Keratinocyte (primary cell): Measurements from ENCODE around the gene ST3GAL6. TPM values are rescaled to one million over a fixed set of nuclear protein-coding genes. Genes with fewer than 3 reads are reported as not detected.
A peak's percentile ranks its signal among the peaks of the same experiment; 100 is the strongest.

ENCODE experiments used
- DNase-seq: peaks from one replicate; pipeline ENCODE4 v3.0.0-alpha.2; 2011; ENCODE audit warnings: low read depth, missing footprints, low spot score
- FAIRE-seq: peaks from 2 replicates; lab custom pipeline; 2011; peaks lifted over from hg19 to GRCh38; lab: Jason Lieb, UNC
- H2AFZ ChIP-seq: 2 replicates; pipeline ENCODE4 v1.6.0; 2012; ENCODE audit warnings: low read length, control low read depth, inconsistent platforms; ENCODE audit not compliant: control insufficient read depth
- H3K27ac ChIP-seq: 2 replicates; pipeline ENCODE4 v1.5.1; 2011; ENCODE audit warnings: low read length; ENCODE audit not compliant: control insufficient read depth, insufficient read depth
- H3K27me3 ChIP-seq: 3 replicates; pipeline ENCODE4 v1.6.0; 2011; ENCODE audit warnings: low read length; ENCODE audit not compliant: control insufficient read depth, insufficient read depth; ENCODE audit errors: extremely low read depth
- H3K36me3 ChIP-seq, 2 experiments: 2 replicates in 1 of 2; 3 replicates in 1 of 2; pipeline ENCODE4 v1.5.1; 2011; ENCODE audit warnings: low read length in 2 of 2, mild to moderate bottlenecking in 1 of 2; ENCODE audit not compliant: control insufficient read depth in 2 of 2, insufficient read depth in 2 of 2; ENCODE audit errors: extremely low read depth in 1 of 2
- H3K4me1 ChIP-seq: 3 replicates; pipeline ENCODE4 v1.5.1; 2011; ENCODE audit warnings: low read length; ENCODE audit not compliant: control insufficient read depth, insufficient read depth; ENCODE audit errors: extremely low read depth
- H3K4me2 ChIP-seq: 3 replicates; pipeline ENCODE4 v1.6.0; 2011; ENCODE audit warnings: low read depth, low read length; ENCODE audit not compliant: control insufficient read depth, insufficient read depth; ENCODE audit errors: extremely low read depth
- H3K4me3 ChIP-seq, 3 experiments: fragments of 200-600 bp in 1 of 3; sonication (generic) in 1 of 3; 2 replicates in 2 of 3; 3 replicates in 1 of 3; pipeline ENCODE4 v1.5.1; 2011 to 2016; ENCODE audit warnings: low read length in 3 of 3, mild to moderate bottlenecking in 3 of 3, control low read depth in 2 of 3, inconsistent platforms in 1 of 3, low read depth in 1 of 3, mixed read lengths in 1 of 3, mixed run types in 1 of 3, moderate library complexity in 1 of 3; ENCODE audit not compliant: control insufficient read depth in 2 of 3, insufficient read depth in 2 of 3; ENCODE audit errors: extremely low read depth in 1 of 3
- H3K79me2 ChIP-seq: 2 replicates; pipeline ENCODE4 v1.6.0; 2012; ENCODE audit warnings: low read length; ENCODE audit not compliant: control insufficient read depth, insufficient read depth
- H3K9ac ChIP-seq: 3 replicates; pipeline ENCODE4 v1.6.0; 2011; ENCODE audit warnings: low read length; ENCODE audit not compliant: control insufficient read depth, insufficient read depth; ENCODE audit errors: extremely low read depth
- H3K9me1 ChIP-seq: 3 replicates; pipeline ENCODE4 v1.6.0; 2011; ENCODE audit warnings: low read length; ENCODE audit not compliant: control insufficient read depth, insufficient read depth; ENCODE audit errors: extremely low read depth
- H3K9me3 ChIP-seq: 2 replicates; pipeline ENCODE4 v1.5.1; 2012; ENCODE audit warnings: low read depth, low read length; ENCODE audit not compliant: control insufficient read depth
- H4K20me1 ChIP-seq: 3 replicates; pipeline ENCODE4 v1.6.0; 2011; ENCODE audit warnings: low read length; ENCODE audit not compliant: control insufficient read depth, insufficient read depth; ENCODE audit errors: extremely low read depth
- CTCF ChIP-seq, 3 experiments: IDR thresholded peaks in 1 of 3; conservative IDR thresholded peaks in 1 of 3; optimal IDR thresholded peaks in 1 of 3; 2 replicates in 2 of 3; 3 replicates in 1 of 3; pipeline versions ENCODE3 to v1.5.1; 2011; ENCODE audit warnings: low read length in 3 of 3, mild to moderate bottlenecking in 3 of 3, moderate library complexity in 2 of 3, control low read depth in 1 of 3, inconsistent platforms in 1 of 3; ENCODE audit not compliant: insufficient read depth in 2 of 3; ENCODE audit errors: extremely low read depth in 1 of 3
- EZH2 ChIP-seq: IDR thresholded peaks from one replicate; pipeline ENCODE4 v1.6.1; 2012; ENCODE audit warnings: inconsistent platforms, mild to moderate bottlenecking, low read length, moderate library complexity
- dilution Hi-C: fragments of 300-500 bp; cut with MboI; formaldehyde crosslinking; loops from one replicate; pipeline ENCODE4 v1.7.0; 2020; ENCODE audit warnings: low sequenced_read_pairs; ENCODE audit not compliant: extremely low pct_ligation_motif_present
- polyA plus RNA-seq, 5 experiments: library from polyadenylated mRNA; depleted of rRNA in 3 of 5; stranded (reverse) in 3 of 5; stranded (forward) in 1 of 5; unstranded in 1 of 5; fragments of >200 nt; gene quantifications; 1 replicate in 1 of 5; 2 replicates in 3 of 5; 3 replicates in 1 of 5; pipeline versions ENCODE4 v1.2.1 to v1.2.3, GENCODE V29; 2011 to 2012; ENCODE audit warnings: missing spikeins in 2 of 5, low read depth in 1 of 5, low replicate concordance in 1 of 5

The ST3GAL6 gene
- polyA plus RNA-seq, 1 donor (not counting 4 experiments of a cell fraction or from before 2014, with no cell fraction given), result 5.3 TPM

- FAIRE-seq (no peak), DNase-seq (no peak)
- Histone ChIP-seq H3K79me2 (no peaks in the 10 kb centered on the region), H3K4me3 (peak overlapping the region in 2 of 3 experiments; percentile 30 to 35), H3K9me3 (no peaks in the 10 kb centered on the region), H3K9me1 (no peaks in the 10 kb centered on the region), H4K20me1 (no peaks in the 10 kb centered on the region), H2AFZ (peak overlapping the region; percentile 89), H3K4me1 (peaks cover 34% of the 10 kb centered on the region), H3K27ac (peak overlapping the region; percentile 82), H3K27me3 (no peaks in the 10 kb centered on the region), H3K9ac (peak overlapping the region; percentile 63), H3K36me3 (no peaks in the 10 kb centered on the region), H3K4me2 (peak overlapping the region; percentile 80)
- dilution Hi-C loops, result loop anchor here (25.0 kb wide), 1 partner anchor 166 kb away; no protein-coding TSS in a partner anchor
- no peak for TF ChIP-seq CTCF (optimal IDR thresholded peaks at IDR 0.05 in 1 of 3, IDR thresholded peaks at IDR 0.05 in 1 of 3, conservative IDR thresholded peaks at IDR 0.05 in 1 of 3; ENCODE audit: extremely low read depth in 1 of 3, insufficient read depth in 2 of 3, low read length in 3 of 3)
- no peak for TF ChIP-seq EZH2
Measured at GRCh38 chr3:98778383-98778782, 15.2 kb downstream of the ST3GAL6 start.

- peak overlapping the region; percentile 89 for H2AFZ ChIP-seq
- peak overlapping the region; percentile 80 for H3K4me2 ChIP-seq
- peak; percentile 54 for DNase-seq
- peaks cover 35% of the 10 kb centered on the region for H3K4me1 ChIP-seq
- H3K27ac ChIP-seq, result peak overlapping the region; percentile 82
- FAIRE-seq, result peak; percentile 93
- H3K79me2 ChIP-seq, result no peaks in the 10 kb centered on the region
- H3K36me3 ChIP-seq, result no peaks in the 10 kb centered on the region
- H3K4me3 ChIP-seq, result peak overlapping the region in 2 of 3 experiments; percentile 30 to 35
- dilution Hi-C loops, result loop anchor here (25.0 kb wide), 1 partner anchor 167 kb away; no protein-coding TSS in a partner anchor
- peak overlapping the region; percentile 63 for H3K9ac ChIP-seq
- H3K9me3 ChIP-seq, result no peaks in the 10 kb centered on the region
- H3K27me3 ChIP-seq, result no peaks in the 10 kb centered on the region
- no peaks in the 10 kb centered on the region for H3K9me1 ChIP-seq
- H4K20me1 ChIP-seq, result no peaks in the 10 kb centered on the region
- no peak for TF ChIP-seq CTCF (optimal IDR thresholded peaks at IDR 0.05 in 1 of 3, IDR thresholded peaks at IDR 0.05 in 1 of 3, conservative IDR thresholded peaks at IDR 0.05 in 1 of 3; ENCODE audit: extremely low read depth in 1 of 3, insufficient read depth in 2 of 3, low read length in 3 of 3)
- no peak for TF ChIP-seq EZH2
Measured at GRCh38 chr3:98778852-98779413, 15.8 kb downstream of the ST3GAL6 start.
